GM12864 (cell line): Measurements from ENCODE around the gene UBXN6.

Experiments used
- DNase-seq: peaks from one replicate; pipeline ENCODE4 v3.0.0-alpha.2; 2011; ENCODE audit warnings: low read depth
- H3K4me3 ChIP-seq: 2 replicates; pipeline ENCODE4 v1.5.1; 2011; ENCODE audit warnings: mild to moderate bottlenecking, low read depth, low read length, control low read depth
- CTCF ChIP-seq: IDR thresholded peaks from 2 replicates; pipeline ENCODE4 v1.5.1; 2011; ENCODE audit warnings: low read depth, mild to moderate bottlenecking, moderate library complexity, low read length, control low read depth, inconsistent platforms; ENCODE audit errors: missing control alignments

Gene UBXN6

DNA sequence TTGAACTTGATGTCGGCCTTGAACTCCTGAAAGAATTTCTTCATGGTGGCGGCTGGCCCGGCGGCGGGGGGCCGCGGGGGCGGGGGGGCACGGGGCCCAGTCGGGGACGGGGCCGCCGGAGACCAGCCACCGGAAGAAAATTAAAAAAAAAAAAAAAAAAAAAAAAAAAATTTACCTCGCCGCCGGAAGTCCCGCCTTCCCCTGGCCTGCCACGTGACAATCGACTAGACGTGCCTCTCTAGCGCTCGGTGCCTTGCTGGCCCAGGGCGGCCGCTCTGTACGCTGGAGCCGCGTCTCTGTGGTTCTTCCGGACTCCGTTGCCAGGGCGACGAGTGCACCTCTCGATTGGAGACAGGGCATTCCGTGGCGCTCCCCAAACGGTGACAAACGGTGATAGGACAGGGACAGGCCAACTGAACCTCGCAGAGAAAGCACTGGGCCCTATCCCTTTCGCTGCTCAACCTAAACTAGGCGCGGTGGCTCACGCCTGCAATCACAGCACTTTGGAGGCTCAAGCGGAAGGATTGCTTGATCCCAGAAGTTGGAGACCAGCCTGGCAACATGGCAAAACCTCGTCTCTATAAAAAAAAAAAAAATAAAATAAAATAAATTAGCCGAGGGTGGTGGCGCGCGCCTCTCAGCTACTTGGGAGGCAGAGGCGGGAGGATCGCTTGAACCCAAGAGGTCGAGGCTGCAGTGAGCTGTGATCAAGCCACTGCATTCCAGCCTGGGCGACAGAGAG is at the start of gene UBXN6:
UBXN6 (minus strand) TSS at position 141 of the 742 bp plus-strand sequence; CDS start at position 44, 97 bp downstream.
- DNase-seq, result peak; percentile 97
- no peak for TF ChIP-seq CTCF
- peak within 1 kb of the TSS; percentile 76 for H3K4me3 ChIP-seq

GRCh38 chr19:4507150-4507452 is 49.5 kb upstream of the UBXN6 start:
- DNase-seq, result no peak
- no peak overlapping the region for H3K4me3 ChIP-seq
- TF ChIP-seq CTCF, result no peak

GRCh38 chr19:4506449-4507149 is 49.0 kb upstream of the UBXN6 start:
- DNase-seq, result no peak
- H3K4me3 ChIP-seq, result no peak overlapping the region
- no peak for TF ChIP-seq CTCF

DNA sequence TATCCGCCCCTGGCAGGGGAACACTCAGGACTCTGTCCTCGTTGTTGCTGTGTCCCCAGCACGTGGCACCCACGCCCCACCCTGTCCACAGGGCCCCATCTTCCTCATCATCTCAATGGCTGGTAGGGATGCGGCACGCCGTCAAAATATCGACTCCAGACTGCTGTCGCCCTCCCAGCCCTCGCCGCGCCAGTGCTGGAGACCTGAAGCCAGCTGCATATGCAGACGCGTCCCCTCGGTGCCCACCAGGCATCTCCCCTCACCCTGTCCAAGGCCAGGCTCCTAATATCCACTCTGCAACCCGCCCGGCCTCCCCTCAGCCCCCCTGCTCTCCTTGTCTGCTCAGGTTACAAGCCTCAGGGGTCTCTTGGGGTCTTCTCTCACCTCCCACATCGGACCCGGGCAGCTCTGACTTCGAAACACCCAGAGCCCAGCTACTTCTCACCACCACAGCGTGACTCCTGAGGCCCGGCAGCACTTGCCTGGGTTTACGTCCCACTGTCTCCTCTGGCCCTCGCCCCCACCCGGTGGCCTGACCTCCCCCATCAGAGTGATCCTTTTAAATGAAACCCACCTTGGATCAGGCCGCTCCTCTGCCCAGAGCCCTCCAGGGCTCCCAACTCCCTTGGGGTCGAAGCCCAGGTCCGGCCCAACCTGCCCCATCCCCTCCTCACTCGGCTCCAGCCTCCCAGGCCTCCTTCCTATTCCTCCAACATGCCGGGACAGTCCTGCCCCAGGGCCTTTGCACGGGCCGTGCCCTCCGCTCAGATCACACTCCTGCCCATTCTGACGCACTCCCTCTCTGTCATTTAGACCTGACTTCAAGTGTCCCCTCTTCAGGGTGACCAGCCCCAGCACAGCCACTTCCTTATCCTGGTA is 48.2 kb upstream of the UBXN6 start:
- H3K4me3 ChIP-seq, result no peak overlapping the region
- no peak for DNase-seq
- TF ChIP-seq CTCF, result no peak

- no peak for DNase-seq
- H3K4me3 ChIP-seq, result no peak overlapping the region
- TF ChIP-seq CTCF, result no peak
Observed at GRCh38 chr19:4504891-4505569, 47.4 kb upstream of the UBXN6 start.

DNA sequence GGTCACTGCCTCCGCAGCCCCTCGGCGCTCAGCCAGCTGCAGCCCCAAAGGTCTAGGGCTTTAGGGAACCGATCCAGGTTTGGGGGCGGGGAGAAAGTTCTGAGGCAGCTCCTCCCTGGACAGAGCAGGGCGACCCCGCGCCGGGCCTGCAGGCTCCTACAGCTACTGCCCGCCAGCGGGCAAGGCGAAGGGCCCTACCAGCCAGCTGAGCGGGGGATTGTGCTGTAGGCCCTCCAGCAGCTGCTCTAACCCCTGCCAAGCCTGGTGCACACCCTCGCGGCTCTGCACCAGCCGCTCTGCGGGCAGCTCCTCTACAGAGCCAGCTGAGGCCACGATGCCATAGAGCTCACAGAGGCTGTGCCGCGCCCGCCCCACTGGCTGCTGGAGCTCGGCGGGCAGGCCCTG is 46.7 kb upstream of the UBXN6 start:
- no peak overlapping the region for H3K4me3 ChIP-seq
- TF ChIP-seq CTCF, result no peak
- no peak for DNase-seq
